ENCODE results near the gene CCDC102A.

The CCDC102A gene

GRCh38 chr16:57538235-57538721 is 1.9 kb upstream of the CCDC102A start:
- in situ Hi-C loops (cut with MboI; ENCODE audit: low sequenced_read_pairs), result no loop called here

- in situ Hi-C loops (cut with MboI; ENCODE audit: low sequenced_read_pairs), result no loop called here
These were observed 1.3 kb upstream of the CCDC102A start for GRCh38 chr16:57537581-57538234.

- in situ Hi-C loops (cut with MboI; ENCODE audit: low sequenced_read_pairs), result no loop called here
These were observed 779 bp upstream of the CCDC102A start for GRCh38 chr16:57537194-57537505.

GRCh38 chr16:57535680-57536305 is 578 bp downstream of the CCDC102A start:
- in situ Hi-C loops (cut with MboI; ENCODE audit: low sequenced_read_pairs), result no loop called here

- in situ Hi-C loops (cut with MboI; ENCODE audit: low sequenced_read_pairs), result no loop called here
These were observed 1.3 kb downstream of the CCDC102A start for GRCh38 chr16:57534881-57535658.

GRCh38 chr16:57534337-57534880 is 2.0 kb downstream of the CCDC102A start:
- in situ Hi-C loops (cut with MboI; ENCODE audit: low sequenced_read_pairs), result no loop called here

GRCh38 chr16:57533431-57534336 is 2.7 kb downstream of the CCDC102A start:
- in situ Hi-C loops (cut with MboI; ENCODE audit: low sequenced_read_pairs), result no loop called here

GRCh38 chr16:57532266-57532625 is 4.1 kb downstream of the CCDC102A start:
- in situ Hi-C loops (cut with MboI; ENCODE audit: low sequenced_read_pairs), result no loop called here

- in situ Hi-C loops (cut with MboI; ENCODE audit: low sequenced_read_pairs), result no loop called here
These were observed 4.6 kb downstream of the CCDC102A start for GRCh38 chr16:57531635-57532265.

GRCh38 chr16:57531253-57531575 is 5.2 kb downstream of the CCDC102A start:
- in situ Hi-C loops (cut with MboI; ENCODE audit: low sequenced_read_pairs), result no loop called here

- in situ Hi-C loops (cut with MboI; ENCODE audit: low sequenced_read_pairs), result no loop called here
These were observed 5.7 kb downstream of the CCDC102A start for GRCh38 chr16:57530522-57531252.

- in situ Hi-C loops (cut with MboI; ENCODE audit: low sequenced_read_pairs), result no loop called here
These were observed 6.3 kb downstream of the CCDC102A start for GRCh38 chr16:57530104-57530521.

GRCh38 chr16:57529391-57530103 is 6.8 kb downstream of the CCDC102A start:
- in situ Hi-C loops (cut with MboI; ENCODE audit: low sequenced_read_pairs), result no loop called here

GRCh38 chr16:57528499-57529390 is 7.6 kb downstream of the CCDC102A start:
- in situ Hi-C loops (cut with MboI; ENCODE audit: low sequenced_read_pairs), result no loop called here

- in situ Hi-C loops (cut with MboI; ENCODE audit: low sequenced_read_pairs), result no loop called here
These were observed 8.6 kb downstream of the CCDC102A start for GRCh38 chr16:57527610-57528360.

- in situ Hi-C loops (cut with MboI; ENCODE audit: low sequenced_read_pairs), result no loop called here
These were observed 9.3 kb downstream of the CCDC102A start for GRCh38 chr16:57527027-57527426.

- in situ Hi-C loops (cut with MboI; ENCODE audit: low sequenced_read_pairs), result no loop called here
These were observed 9.9 kb downstream of the CCDC102A start for GRCh38 chr16:57526498-57526897.
